IMR-90 (cell line): ENCODE results near the gene GREB1L. TPM values are rescaled to one million over a fixed set of nuclear protein-coding genes. Genes with fewer than 3 reads are reported as not detected.

Experiments used
- ATAC-seq: fragments of 200-7000 bp; cut with Tn5 transposase; 2 replicates; pipeline ENCODE4 v1.9.1; 2020; ENCODE audit warnings: low read depth, mild to moderate bottlenecking, moderate library complexity
- BruUV-seq: library from RNA; stranded (reverse); fragments of 400-500 nt; replicated peaks from 2 replicates; lab custom pipeline; 2021; lab: Mats Ljungman, UMichigan
- CTCF ChIA-PET: fragments of 300-600 bp; formaldehyde crosslinking; extraction: SDS; loops from one replicate; lab custom pipeline; 2021; ENCODE audit warnings: antibody characterized with exemption; lab: Yijun Ruan, JAX
- POLR2A ChIA-PET: fragments of 300-600 bp; sonication (Branson Sonifier 250); formaldehyde crosslinking; loops from one replicate; lab custom pipeline; 2022; ENCODE audit warnings: antibody characterized with exemption; ENCODE audit not compliant: unreplicated experiment; lab: Charles Lee
- DNase-seq: peaks from one replicate; pipeline ENCODE4 v3.0.0; 2013
- H2AFZ ChIP-seq: replicated peaks from 2 replicates; pipeline ENCODE3; 2013; ENCODE audit warnings: low read length, mild to moderate bottlenecking; ENCODE audit not compliant: poor library complexity
- H2AK5ac ChIP-seq: 2 replicates; pipeline ENCODE4 v1.6.1; 2013; ENCODE audit warnings: low read depth, low read length, inconsistent platforms
- H2AK9ac ChIP-seq: replicated peaks from 2 replicates; pipeline ENCODE3; 2013; ENCODE audit warnings: mild to moderate bottlenecking, low read depth, low read length, moderate library complexity; ENCODE audit not compliant: poor library complexity
- H2BK120ac ChIP-seq: 2 replicates; pipeline ENCODE4 v1.6.1; 2013; ENCODE audit warnings: low read depth, low read length, inconsistent platforms
- H2BK15ac ChIP-seq: 3 replicates; pipeline ENCODE4 v1.6.1; 2013; ENCODE audit warnings: low read depth, low read length, inconsistent platforms
- H2BK20ac ChIP-seq: 2 replicates; pipeline ENCODE4 v1.6.1; 2013; ENCODE audit warnings: low read depth, mild to moderate bottlenecking, inconsistent platforms, low read length, moderate library complexity
- H2BK5ac ChIP-seq: 2 replicates; pipeline ENCODE4 v1.6.1; 2013; ENCODE audit warnings: mild to moderate bottlenecking, low read depth, low read length, inconsistent platforms; ENCODE audit not compliant: poor library complexity, severe bottlenecking
- H3K14ac ChIP-seq: replicated peaks from 2 replicates; pipeline ENCODE4 v1.6.1; 2013; ENCODE audit warnings: low read depth, low read length, inconsistent platforms
- H3K18ac ChIP-seq: 2 replicates; pipeline ENCODE4 v1.6.1; 2013; ENCODE audit warnings: low read depth, low read length, control low read depth
- H3K23ac ChIP-seq: 2 replicates; pipeline ENCODE4 v1.6.1; 2013; ENCODE audit warnings: low read depth, low read length, inconsistent platforms
- H3K27ac ChIP-seq: 2 replicates; pipeline ENCODE4 v1.5.1; 2013; ENCODE audit warnings: mild to moderate bottlenecking, control low read depth, low read length; ENCODE audit not compliant: insufficient read depth
- H3K27me3 ChIP-seq: 2 replicates; pipeline ENCODE4 v1.6.1; 2013; ENCODE audit warnings: low read length; ENCODE audit not compliant: control insufficient read depth, insufficient read depth
- H3K36me3 ChIP-seq: 2 replicates; pipeline ENCODE4 v1.6.1; 2013; ENCODE audit warnings: low read length, mixed read lengths; ENCODE audit not compliant: control insufficient read depth, insufficient read depth
- H3K4ac ChIP-seq: 2 replicates; pipeline ENCODE4 v1.6.1; 2013; ENCODE audit warnings: low read depth, low read length, inconsistent platforms
- H3K4me1 ChIP-seq: 2 replicates; pipeline ENCODE4 v1.6.1; 2013; ENCODE audit warnings: low read length, mixed read lengths; ENCODE audit not compliant: control insufficient read depth, insufficient read depth
- H3K4me2 ChIP-seq: 2 replicates; pipeline ENCODE4 v1.6.1; 2013; ENCODE audit warnings: low read depth, mild to moderate bottlenecking, control low read depth, low read length, moderate library complexity
- H3K4me3 ChIP-seq: 2 replicates; pipeline ENCODE4 v1.5.1; 2013; ENCODE audit warnings: low read depth, mild to moderate bottlenecking, control low read depth, low read length, moderate library complexity; ENCODE audit not compliant: insufficient read depth
- H3K56ac ChIP-seq: 2 replicates; pipeline ENCODE4 v1.6.1; 2013; ENCODE audit warnings: low read length, inconsistent platforms; ENCODE audit not compliant: insufficient read depth; ENCODE audit errors: extremely low read depth
- H3K79me1 ChIP-seq, 2 experiments: 2 replicates each; pipeline ENCODE4 v1.6.1; 2013; ENCODE audit warnings: low read length in 2 of 2, inconsistent platforms in 1 of 2, low read depth in 1 of 2
- H3K9ac ChIP-seq: 2 replicates; pipeline ENCODE4 v1.6.1; 2013; ENCODE audit warnings: low read depth, low read length, control low read depth
- H3K9me1 ChIP-seq: 2 replicates; pipeline ENCODE4 v1.6.1; 2013; ENCODE audit warnings: low read length, inconsistent platforms; ENCODE audit not compliant: insufficient read depth
- H3K9me3 ChIP-seq: 2 replicates; pipeline ENCODE4 v1.6.1; 2013; ENCODE audit warnings: low read length; ENCODE audit not compliant: control insufficient read depth, insufficient read depth
- H4K20me1 ChIP-seq: 2 replicates; pipeline ENCODE4 v1.6.1; 2013; ENCODE audit warnings: low read length, inconsistent platforms; ENCODE audit not compliant: insufficient read depth
- H4K5ac ChIP-seq: 2 replicates; pipeline ENCODE4 v1.6.1; 2013; ENCODE audit warnings: mild to moderate bottlenecking, low read depth, low read length, control low read depth
- H4K8ac ChIP-seq, 2 experiments: 2 replicates each; pipeline ENCODE4 v1.6.1; 2013; ENCODE audit warnings: low read depth in 2 of 2, low read length in 2 of 2, control low read depth in 1 of 2, inconsistent platforms in 1 of 2
- H4K91ac ChIP-seq: 2 replicates; pipeline ENCODE4 v1.6.1; 2013; ENCODE audit warnings: low read depth, low read length, inconsistent platforms; ENCODE audit not compliant: insufficient read depth
- BHLHE40 ChIP-seq: fragments of 150-350 bp; IDR thresholded peaks from 2 replicates; pipeline ENCODE4 v1.6.1; 2016; ENCODE audit warnings: mild to moderate bottlenecking, low read depth, low read length
- CEBPB ChIP-seq: IDR thresholded peaks from 2 replicates; pipeline ENCODE4 v1.6.1; 2012; ENCODE audit warnings: low read depth, low read length, improper control_type of control experiment
- CHD1 ChIP-seq: IDR thresholded peaks from 2 replicates; pipeline ENCODE4 v1.6.1; 2012; ENCODE audit warnings: low read depth, low read length, improper control_type of control experiment
- FOS ChIP-seq: fragments of 150-350 bp; IDR thresholded peaks from 2 replicates; pipeline ENCODE4 v1.6.1; 2016; ENCODE audit warnings: low read depth, low read length
- MAFK ChIP-seq: IDR thresholded peaks from 2 replicates; pipeline ENCODE4 v1.6.1; 2012; ENCODE audit warnings: low read depth, low read length, improper control_type of control experiment
- MAZ ChIP-seq: IDR thresholded peaks from 2 replicates; pipeline ENCODE4 v1.6.1; 2012; ENCODE audit warnings: low read depth, mild to moderate bottlenecking, low read length, improper control_type of control experiment, moderate library complexity, borderline replicate concordance
- MXI1 ChIP-seq: IDR thresholded peaks from 2 replicates; pipeline ENCODE4 v1.6.1; 2012; ENCODE audit warnings: low read depth, mild to moderate bottlenecking, low read length, moderate library complexity, borderline replicate concordance
- NFE2L2 ChIP-seq: fragments of 150-350 bp; IDR thresholded peaks from 2 replicates; pipeline ENCODE4 v1.6.1; 2016; ENCODE audit warnings: low read depth, mild to moderate bottlenecking, low read length
- POLR2A ChIP-seq: IDR thresholded peaks from 2 replicates; pipeline ENCODE4 v1.6.1; 2012; ENCODE audit warnings: mild to moderate bottlenecking, low read depth, low read length
- RAD21 ChIP-seq: IDR thresholded peaks from 2 replicates; pipeline ENCODE4 v1.6.1; 2012; ENCODE audit warnings: low read length, improper control_type of control experiment
- RCOR1 ChIP-seq: IDR thresholded peaks from 2 replicates; pipeline ENCODE4 v1.6.1; 2012; ENCODE audit warnings: mild to moderate bottlenecking, low read length, improper control_type of control experiment; ENCODE audit not compliant: insufficient replicate concordance
- RFX5 ChIP-seq: IDR thresholded peaks from 2 replicates; pipeline ENCODE4 v1.8.0; 2012; ENCODE audit warnings: low read depth, mild to moderate bottlenecking, low read length, moderate library complexity
- SMC3 ChIP-seq: fragments of 150-350 bp; IDR thresholded peaks from 2 replicates; pipeline ENCODE4 v1.6.1; 2016; ENCODE audit warnings: low read depth, mild to moderate bottlenecking, antibody characterized with exemption, low read length, moderate library complexity
- WGBS, 2 experiments: methylation state at CpG; one replicate each; pipeline versions ENCODE4 v1.1.5 to v1.1.7; 2013; ENCODE audit warnings: missing lambda C conversion rate in 2 of 2; ENCODE audit not compliant: insufficient read length in 1 of 2; ENCODE audit errors: extremely low coverage in 2 of 2; 5-methylcytosine and 5-hydroxymethylcytosine counted together
- dilution Hi-C: fragments of 300-500 bp; cut with HindIII; formaldehyde crosslinking; loops from one replicate; pipeline ENCODE4 v1.14.3; 2018; ENCODE audit warnings: low sequenced_read_pairs; ENCODE audit not compliant: unreplicated experiment
- in situ Hi-C: fragments of 300-500 bp; cut with MboI; formaldehyde crosslinking; loops from 3 replicates; pipeline ENCODE4 v1.14.3; 2019; ENCODE audit warnings: low sequenced_read_pairs, inconsistent platforms, mixed read lengths
- intact Hi-C: fragments of 100-400 bp; cut with micrococcal nuclease; formaldehyde crosslinking; loops from 2 replicates; pipeline ENCODE4 v1.10.0; 2022
- polyA plus RNA-seq, 3 experiments: library from polyadenylated mRNA; depleted of rRNA; stranded (reverse); fragments of >200 nt; gene quantifications; 2 replicates each; pipeline ENCODE4 v1.2.3, GENCODE V29; 2012; ENCODE audit warnings: low replicate concordance in 1 of 3
- total RNA-seq: library from RNA; depleted of rRNA; stranded (reverse); fragments of >200 nt; gene quantifications from 2 replicates; pipeline ENCODE4 v1.2.3, GENCODE V29; 2012
- TF ChIP-seq, protein P1 (sequence below): fragments of 150-350 bp; IDR thresholded peaks from 2 replicates; pipeline ENCODE4 v1.6.1; 2017; ENCODE audit warnings: mild to moderate bottlenecking, antibody characterized with exemption, low read length, low read depth
- TF ChIP-seq, protein P2 (sequence below): conservative IDR thresholded peaks from 2 replicates; pipeline ENCODE4 v1.5.1; 2012; ENCODE audit warnings: mild to moderate bottlenecking, low read depth, low read length, improper control_type of control experiment
- TF ChIP-seq, protein P3 (sequence below): fragments of 150-350 bp; IDR thresholded peaks from 2 replicates; pipeline ENCODE4 v1.6.1; 2016; ENCODE audit warnings: low read depth, mild to moderate bottlenecking, low read length, moderate library complexity, borderline replicate concordance

The GREB1L gene
- total and polyA plus RNA-seq, 2 of the 4 experiments (the other 2 are of a cell fraction) = under 0.01 to 0.02 TPM

DNA sequence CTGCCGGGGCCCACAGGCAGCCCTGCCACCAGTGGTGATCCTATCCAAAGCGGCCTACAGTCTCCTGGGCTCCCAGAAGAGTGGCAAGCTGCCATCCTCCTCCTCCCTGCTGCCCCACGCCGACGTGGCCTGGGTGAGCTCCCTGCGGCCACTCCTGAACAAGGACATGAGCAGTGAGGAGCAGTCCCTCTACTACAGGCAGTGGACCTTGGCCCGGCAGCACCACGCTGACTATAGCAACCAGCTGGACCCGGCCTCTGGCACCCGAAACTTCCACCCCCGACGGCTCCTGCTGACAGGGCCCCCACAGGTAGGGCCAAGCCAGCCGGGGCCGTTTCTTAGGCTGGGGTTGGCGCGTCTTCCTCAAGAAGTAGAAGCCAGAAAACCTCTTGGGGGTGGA, 258.0 kb downstream of the GREB1L start:
- H2BK20ac ChIP-seq = no peak overlapping the region
- H3K56ac ChIP-seq = no peak overlapping the region
- CTCF ChIA-PET = no interaction called here
- H3K9me1 ChIP-seq = no peaks in the 10 kb centered on the region
- no peak overlapping the region for H3K18ac ChIP-seq
- H4K5ac ChIP-seq = no peak overlapping the region
- no peak overlapping the region for H3K14ac ChIP-seq
- no peak for ATAC-seq
- no TSS peak for BruUV-seq
- no peaks in the 10 kb centered on the region for H3K79me1 ChIP-seq
- H3K9ac ChIP-seq = no peak overlapping the region
- H2BK5ac ChIP-seq = no peak overlapping the region
- no peak overlapping the region for H4K8ac ChIP-seq
- H3K4ac ChIP-seq = no peak overlapping the region
- H2AK5ac ChIP-seq = no peak overlapping the region
- 89% methylated on average over 5 of the region's 16 CpGs; no CpG with 5 or more reads in 1 of the 2 experiments for WGBS, 2 experiments
- intact Hi-C loops (no loop called here), dilution Hi-C loops (no loop called here), in situ Hi-C loops (loop anchor here (25.0 kb wide), 1 partner anchor 462 kb away; no protein-coding TSS in a partner anchor)
- H3K9me3 ChIP-seq = no peaks in the 10 kb centered on the region
- H4K91ac ChIP-seq = no peak overlapping the region
- no peak overlapping the region for H2AFZ ChIP-seq
- H2BK120ac ChIP-seq = no peak overlapping the region
- H3K23ac ChIP-seq = no peak overlapping the region
- H4K20me1 ChIP-seq = no peaks in the 10 kb centered on the region
- H3K36me3 ChIP-seq = no peaks in the 10 kb centered on the region
- no peak overlapping the region for H2AK9ac ChIP-seq
- no peak overlapping the region for H3K27ac ChIP-seq
- no peak for DNase-seq
- H3K4me3 ChIP-seq = no peak overlapping the region
- peaks cover 12% of the 10 kb centered on the region for H3K27me3 ChIP-seq
- H3K4me2 ChIP-seq = no peak overlapping the region
- H2BK15ac ChIP-seq = no peak overlapping the region
- TF ChIP-seq FOS = no peak
- no peak for TF ChIP-seq MXI1
- no peak for TF ChIP-seq MAZ
- TF ChIP-seq, protein P1, sequence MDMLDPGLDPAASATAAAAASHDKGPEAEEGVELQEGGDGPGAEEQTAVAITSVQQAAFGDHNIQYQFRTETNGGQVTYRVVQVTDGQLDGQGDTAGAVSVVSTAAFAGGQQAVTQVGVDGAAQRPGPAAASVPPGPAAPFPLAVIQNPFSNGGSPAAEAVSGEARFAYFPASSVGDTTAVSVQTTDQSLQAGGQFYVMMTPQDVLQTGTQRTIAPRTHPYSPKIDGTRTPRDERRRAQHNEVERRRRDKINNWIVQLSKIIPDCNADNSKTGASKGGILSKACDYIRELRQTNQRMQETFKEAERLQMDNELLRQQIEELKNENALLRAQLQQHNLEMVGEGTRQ = no peak
- TF ChIP-seq CEBPB = no peak
- no peak for TF ChIP-seq CHD1
- TF ChIP-seq MAFK = no peak
- no peak for TF ChIP-seq POLR2A
- no peak for TF ChIP-seq NFE2L2
- TF ChIP-seq, protein P2, sequence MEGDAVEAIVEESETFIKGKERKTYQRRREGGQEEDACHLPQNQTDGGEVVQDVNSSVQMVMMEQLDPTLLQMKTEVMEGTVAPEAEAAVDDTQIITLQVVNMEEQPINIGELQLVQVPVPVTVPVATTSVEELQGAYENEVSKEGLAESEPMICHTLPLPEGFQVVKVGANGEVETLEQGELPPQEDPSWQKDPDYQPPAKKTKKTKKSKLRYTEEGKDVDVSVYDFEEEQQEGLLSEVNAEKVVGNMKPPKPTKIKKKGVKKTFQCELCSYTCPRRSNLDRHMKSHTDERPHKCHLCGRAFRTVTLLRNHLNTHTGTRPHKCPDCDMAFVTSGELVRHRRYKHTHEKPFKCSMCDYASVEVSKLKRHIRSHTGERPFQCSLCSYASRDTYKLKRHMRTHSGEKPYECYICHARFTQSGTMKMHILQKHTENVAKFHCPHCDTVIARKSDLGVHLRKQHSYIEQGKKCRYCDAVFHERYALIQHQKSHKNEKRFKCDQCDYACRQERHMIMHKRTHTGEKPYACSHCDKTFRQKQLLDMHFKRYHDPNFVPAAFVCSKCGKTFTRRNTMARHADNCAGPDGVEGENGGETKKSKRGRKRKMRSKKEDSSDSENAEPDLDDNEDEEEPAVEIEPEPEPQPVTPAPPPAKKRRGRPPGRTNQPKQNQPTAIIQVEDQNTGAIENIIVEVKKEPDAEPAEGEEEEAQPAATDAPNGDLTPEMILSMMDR = no peak
- no peak for TF ChIP-seq SMC3
- TF ChIP-seq RCOR1 = no peak
- TF ChIP-seq, protein P3, sequence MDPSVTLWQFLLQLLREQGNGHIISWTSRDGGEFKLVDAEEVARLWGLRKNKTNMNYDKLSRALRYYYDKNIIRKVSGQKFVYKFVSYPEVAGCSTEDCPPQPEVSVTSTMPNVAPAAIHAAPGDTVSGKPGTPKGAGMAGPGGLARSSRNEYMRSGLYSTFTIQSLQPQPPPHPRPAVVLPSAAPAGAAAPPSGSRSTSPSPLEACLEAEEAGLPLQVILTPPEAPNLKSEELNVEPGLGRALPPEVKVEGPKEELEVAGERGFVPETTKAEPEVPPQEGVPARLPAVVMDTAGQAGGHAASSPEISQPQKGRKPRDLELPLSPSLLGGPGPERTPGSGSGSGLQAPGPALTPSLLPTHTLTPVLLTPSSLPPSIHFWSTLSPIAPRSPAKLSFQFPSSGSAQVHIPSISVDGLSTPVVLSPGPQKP = no peak
- TF ChIP-seq BHLHE40 = no peak
- no peak for TF ChIP-seq RAD21
- no peak for TF ChIP-seq RFX5
- no peaks in the 10 kb centered on the region for H3K4me1 ChIP-seq
- POLR2A ChIA-PET = no interaction called here
